Thyroid gland (tissue), 4 donors: Measurements from ENCODE around the gene RARB.

Experiments used
- POLR2A ChIP-seq, 2 donors: fragments of 450-650 bp; IDR thresholded peaks; one replicate each; pipeline ENCODE4 v1.6.1; 2017; ENCODE audit warnings: antibody characterized with exemption in 2 of 2, mild to moderate bottlenecking in 2 of 2, moderate library complexity in 1 of 2
- TF ChIP-seq, protein P1 (sequence below), 6 experiments: fragments of 200-600 bp in 3 of 6; fragments of 450-650 bp in 3 of 6; sonication (generic) in 3 of 6; IDR thresholded peaks; one replicate each; pipeline ENCODE4 v1.5.1; 2016 to 2019; ENCODE audit warnings: antibody characterized with exemption in 6 of 6, mild to moderate bottlenecking in 2 of 6, inconsistent platforms in 1 of 6, moderate library complexity in 1 of 6

DNA sequence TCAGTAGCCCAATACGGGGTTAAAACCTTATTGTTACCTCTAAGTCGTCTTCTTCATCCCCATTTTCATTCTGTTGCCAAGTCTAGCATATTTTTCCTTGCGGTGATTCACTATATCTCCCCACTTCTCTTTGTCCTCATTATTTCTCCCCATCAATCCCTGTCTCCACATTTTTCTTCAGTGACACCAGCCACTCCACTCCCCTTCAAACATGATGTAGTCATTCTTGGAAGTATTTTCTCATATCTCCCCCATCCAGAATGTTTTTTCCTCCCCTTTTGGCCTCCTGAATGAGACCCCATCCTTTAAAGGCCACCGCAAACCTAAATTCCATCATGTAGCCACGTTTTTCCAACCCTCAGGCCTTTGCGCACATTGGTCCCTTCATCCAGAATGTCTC is 130.7 kb downstream of the RARB start:
- TF ChIP-seq, protein P1, sequence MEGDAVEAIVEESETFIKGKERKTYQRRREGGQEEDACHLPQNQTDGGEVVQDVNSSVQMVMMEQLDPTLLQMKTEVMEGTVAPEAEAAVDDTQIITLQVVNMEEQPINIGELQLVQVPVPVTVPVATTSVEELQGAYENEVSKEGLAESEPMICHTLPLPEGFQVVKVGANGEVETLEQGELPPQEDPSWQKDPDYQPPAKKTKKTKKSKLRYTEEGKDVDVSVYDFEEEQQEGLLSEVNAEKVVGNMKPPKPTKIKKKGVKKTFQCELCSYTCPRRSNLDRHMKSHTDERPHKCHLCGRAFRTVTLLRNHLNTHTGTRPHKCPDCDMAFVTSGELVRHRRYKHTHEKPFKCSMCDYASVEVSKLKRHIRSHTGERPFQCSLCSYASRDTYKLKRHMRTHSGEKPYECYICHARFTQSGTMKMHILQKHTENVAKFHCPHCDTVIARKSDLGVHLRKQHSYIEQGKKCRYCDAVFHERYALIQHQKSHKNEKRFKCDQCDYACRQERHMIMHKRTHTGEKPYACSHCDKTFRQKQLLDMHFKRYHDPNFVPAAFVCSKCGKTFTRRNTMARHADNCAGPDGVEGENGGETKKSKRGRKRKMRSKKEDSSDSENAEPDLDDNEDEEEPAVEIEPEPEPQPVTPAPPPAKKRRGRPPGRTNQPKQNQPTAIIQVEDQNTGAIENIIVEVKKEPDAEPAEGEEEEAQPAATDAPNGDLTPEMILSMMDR (IDR thresholded peaks at IDR 0.05) = no peak
- TF ChIP-seq POLR2A (IDR thresholded peaks at IDR 0.05) = no peak
